ENCODE results near the gene CLDND2.

DNA sequence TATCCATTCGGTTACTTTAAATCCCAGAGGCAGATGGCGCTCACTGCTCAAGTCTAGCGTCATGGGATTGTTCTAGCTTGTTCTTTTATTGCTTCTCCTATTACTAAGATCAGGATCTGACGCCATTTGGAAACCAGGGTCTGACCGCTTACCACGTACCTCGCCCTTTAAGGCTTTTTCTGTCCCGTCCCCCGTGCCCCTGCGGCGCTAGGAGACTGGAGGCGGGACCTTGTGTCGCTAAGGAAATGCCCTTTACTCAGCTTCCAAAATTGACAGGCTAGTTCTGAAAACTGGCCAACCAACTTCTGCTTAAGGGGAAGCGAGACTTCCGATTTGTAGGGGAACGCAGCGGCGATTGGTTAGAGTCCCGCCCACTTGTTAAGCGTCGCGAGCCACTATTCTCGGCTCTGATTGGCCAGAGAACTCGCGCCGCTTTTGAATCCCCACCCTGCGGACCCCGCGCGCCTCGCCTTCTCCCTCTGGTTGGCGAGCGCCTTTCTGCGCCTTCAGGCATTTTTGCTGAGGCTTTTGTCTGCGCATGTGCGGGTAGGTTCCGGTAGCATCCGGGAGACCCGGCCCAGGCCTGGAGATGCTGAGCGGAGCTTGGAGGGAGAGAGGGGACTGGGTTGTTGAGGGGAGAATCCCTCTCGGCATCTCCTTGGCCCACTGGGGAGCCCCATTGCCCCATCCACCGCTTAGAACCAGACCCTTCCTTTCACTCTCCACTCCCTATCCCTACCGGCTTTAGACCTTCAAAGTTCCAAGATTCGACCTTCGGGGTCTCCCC is 25.4 kb upstream of the CLDND2 start:
- TF ChIP-seq EP300 (IDR thresholded peaks at IDR 0.05) (no peak), POLR2A (IDR thresholded peaks at IDR 0.05) (no peak)
- TF ChIP-seq, protein P1, sequence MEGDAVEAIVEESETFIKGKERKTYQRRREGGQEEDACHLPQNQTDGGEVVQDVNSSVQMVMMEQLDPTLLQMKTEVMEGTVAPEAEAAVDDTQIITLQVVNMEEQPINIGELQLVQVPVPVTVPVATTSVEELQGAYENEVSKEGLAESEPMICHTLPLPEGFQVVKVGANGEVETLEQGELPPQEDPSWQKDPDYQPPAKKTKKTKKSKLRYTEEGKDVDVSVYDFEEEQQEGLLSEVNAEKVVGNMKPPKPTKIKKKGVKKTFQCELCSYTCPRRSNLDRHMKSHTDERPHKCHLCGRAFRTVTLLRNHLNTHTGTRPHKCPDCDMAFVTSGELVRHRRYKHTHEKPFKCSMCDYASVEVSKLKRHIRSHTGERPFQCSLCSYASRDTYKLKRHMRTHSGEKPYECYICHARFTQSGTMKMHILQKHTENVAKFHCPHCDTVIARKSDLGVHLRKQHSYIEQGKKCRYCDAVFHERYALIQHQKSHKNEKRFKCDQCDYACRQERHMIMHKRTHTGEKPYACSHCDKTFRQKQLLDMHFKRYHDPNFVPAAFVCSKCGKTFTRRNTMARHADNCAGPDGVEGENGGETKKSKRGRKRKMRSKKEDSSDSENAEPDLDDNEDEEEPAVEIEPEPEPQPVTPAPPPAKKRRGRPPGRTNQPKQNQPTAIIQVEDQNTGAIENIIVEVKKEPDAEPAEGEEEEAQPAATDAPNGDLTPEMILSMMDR (IDR thresholded peaks at IDR 0.05), result no peak
